VCaP (cell line): ENCODE results near the gene CLOCK.
A peak's percentile ranks its signal among the peaks of the same experiment; 100 is the strongest.
"Not testable (repeated sequence)": the region's sequence is repeated elsewhere in the genome, so short reads cannot be mapped to it uniquely, and the experiment has no call there.

Experiments used
- H3K27ac ChIP-seq: fragments of 450-650 bp; 2 replicates; pipeline ENCODE4 v1.5.1; 2017
- CTCF ChIP-seq: fragments of 450-650 bp; conservative IDR thresholded peaks from 2 replicates; pipeline ENCODE4 v1.5.1; 2017; ENCODE audit warnings: mild to moderate bottlenecking, moderate library complexity

CLOCK gene

GRCh38 chr4:55568905-55569504 lies 22.3 kb upstream of the CLOCK start:
- TF ChIP-seq CTCF: no peak
- peak overlapping the region; percentile 43 for H3K27ac ChIP-seq

DNA sequence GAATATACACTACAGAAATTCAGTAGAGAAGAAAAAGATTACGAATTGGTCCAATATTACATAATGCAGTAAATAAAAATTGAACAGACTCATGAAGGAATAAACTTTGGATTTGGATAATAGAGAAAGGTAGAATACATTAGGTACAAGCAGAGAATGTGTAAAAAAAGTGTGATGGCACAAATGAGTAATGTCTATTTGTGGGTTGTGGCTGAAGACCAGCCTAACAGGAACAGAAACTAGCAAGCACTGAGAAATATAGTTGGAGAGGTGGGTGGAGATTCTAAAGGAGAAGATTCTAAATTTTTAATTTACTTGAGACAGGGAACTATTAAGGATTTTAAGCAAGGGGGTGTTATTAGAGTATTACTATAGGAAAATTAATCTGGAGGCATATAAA lies 15.2 kb upstream of the CLOCK start:
- TF ChIP-seq CTCF: no peak
- no peak overlapping the region for H3K27ac ChIP-seq

DNA sequence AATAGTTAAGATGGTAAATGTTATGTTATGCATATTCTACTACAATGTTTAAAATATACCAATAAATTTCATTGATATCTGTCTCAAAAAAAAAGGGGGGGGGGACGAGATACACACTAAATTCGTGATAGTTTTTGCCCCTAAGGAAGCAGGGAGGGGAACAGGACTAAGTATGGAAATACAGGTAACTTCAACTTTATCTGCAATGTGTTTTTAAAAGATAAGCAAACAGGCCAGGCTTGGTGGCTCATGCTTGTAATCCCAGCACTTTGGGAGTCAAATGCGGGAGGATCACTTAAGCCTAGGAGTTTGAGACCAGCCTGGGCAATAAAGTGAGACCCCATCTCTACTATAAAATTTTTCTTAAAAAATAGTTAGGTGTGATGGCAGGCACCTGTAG lies 13.4 kb upstream of the CLOCK start:
- no peak overlapping the region for H3K27ac ChIP-seq
- TF ChIP-seq CTCF: no peak

DNA sequence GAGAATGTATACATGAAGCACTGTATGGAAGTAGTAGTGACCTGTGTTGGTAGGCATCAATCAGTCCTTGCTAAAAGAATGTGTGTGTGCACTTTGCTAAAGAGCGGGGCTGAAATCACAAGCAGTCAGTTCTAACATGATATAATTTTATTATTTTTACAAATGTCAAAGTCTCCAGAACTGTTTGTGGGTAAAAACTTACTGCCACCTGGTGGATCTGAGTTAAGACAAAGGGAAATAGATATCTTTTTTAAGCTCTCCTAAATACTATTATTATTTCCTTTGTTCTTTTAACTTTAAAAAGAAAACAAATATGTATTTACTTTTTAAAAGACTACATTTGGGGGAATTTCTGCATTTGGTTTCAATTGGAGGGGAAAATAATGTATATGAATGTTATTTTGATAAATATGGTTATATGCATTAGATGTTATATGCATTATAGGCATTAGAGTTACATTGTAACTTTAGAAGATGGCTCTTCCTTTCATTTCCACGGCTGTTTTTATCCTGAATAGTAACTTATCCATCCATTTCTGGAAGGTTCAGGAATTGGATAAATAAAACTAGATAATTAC lies 7.8 kb upstream of the CLOCK start:
- H3K27ac ChIP-seq: no peak overlapping the region
- peak; percentile 70 for TF ChIP-seq CTCF

DNA sequence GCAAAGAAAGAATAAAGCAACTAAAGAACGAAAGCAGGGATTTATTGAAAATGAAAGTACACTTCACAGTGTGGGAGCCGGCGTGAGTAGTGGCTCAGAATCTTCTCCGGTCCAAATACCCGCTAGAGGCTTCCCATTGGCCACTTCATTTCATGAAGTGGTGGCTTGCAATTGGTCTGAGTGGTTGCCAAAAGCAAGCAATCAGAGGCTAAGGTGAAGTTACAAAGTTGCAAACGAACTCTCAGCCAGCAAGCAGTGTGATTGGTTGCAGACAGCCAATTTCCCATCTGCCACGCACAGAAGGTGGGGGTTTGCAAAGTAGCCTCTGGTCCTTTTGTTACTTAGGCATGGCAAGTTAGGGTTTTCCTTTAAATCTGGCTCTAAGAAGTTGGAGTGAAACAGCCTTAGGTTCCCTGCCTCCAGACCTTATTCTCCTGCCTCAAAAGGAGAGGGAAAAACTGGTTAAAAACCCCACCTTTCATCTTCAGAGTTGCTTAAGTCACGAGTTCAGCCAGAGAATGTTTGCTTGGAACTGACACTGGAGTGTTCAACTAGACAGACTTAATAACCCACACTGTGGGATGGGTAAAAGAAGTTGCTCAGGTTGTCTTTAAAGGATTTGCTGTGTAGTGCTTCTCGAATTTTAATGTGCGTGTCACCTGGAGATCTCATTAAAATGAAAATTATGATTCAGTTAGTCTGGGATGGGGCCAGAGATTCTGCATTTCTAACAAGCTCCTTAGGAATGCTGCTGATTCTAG lies 6.9 kb upstream of the CLOCK start:
- no peak for TF ChIP-seq CTCF
- H3K27ac ChIP-seq: no peak overlapping the region

DNA sequence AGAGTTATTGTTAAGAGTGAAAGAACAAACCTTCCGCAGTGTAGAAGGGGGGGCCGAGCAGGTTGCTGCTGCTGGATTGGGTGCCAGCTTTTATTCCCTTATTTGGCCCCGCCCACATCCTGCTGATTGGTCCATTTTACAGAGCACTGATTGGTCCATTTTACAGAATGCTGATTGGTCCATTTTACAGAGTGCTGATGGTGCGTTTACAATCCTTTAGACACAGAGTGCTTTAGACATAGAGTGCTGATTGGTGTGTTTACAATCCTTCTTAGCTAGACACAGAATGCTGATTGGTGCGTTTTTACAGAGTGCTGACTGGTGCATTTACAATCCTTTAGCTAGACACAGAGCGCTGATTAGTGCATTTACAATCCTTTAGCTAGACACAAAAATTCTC lies 5.3 kb upstream of the CLOCK start:
- not testable (repeated sequence) for H3K27ac ChIP-seq

DNA sequence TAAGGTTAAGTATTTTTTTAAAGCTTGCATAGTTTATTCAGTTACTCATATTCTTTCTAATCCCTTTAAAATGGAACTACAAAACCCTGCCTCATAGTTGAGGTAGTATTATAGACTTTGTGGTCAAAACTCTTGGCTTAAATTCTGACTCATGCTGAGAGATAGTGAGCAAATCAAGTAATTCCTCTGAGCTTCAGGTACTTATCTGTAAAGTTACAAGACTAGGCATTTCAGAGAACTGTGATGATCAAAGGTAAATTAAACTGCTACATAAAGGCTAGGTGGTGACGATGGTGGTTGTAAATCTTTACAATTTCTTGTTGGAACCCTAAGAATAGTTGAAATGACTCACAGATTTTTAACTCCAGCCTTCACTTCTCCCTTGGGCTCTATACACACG lies 3.2 kb upstream of the CLOCK start:
- H3K27ac ChIP-seq: no peak overlapping the region
- TF ChIP-seq CTCF: no peak

DNA sequence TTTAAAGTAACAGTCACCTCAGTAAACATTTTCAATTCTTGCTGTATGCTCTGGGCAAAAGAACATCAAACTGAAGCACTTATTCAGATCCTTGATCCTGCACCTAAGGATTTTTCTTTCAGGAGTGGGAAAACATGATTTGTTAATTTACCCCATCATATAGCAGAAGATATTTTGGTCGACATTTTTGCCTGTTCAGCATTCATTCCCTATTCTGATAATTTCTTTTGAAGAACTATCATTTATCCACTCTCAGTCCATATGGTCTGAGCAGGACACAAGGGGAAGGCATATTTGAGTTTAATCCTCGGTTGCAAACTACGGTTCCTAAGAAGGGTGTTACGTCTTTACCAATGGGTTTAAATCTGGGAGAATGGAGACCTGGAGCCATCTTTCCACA lies 1.2 kb upstream of the CLOCK start:
- peak overlapping the region; percentile 91 for H3K27ac ChIP-seq
- no peak for TF ChIP-seq CTCF
